Neuron (in vitro differentiated cells): ENCODE measurements around the gene MYO3A.

Experiments used
- H2AFZ ChIP-seq: one replicate; pipeline ENCODE4 v1.6.1; 2013; ENCODE audit warnings: low read depth, mild to moderate bottlenecking, inconsistent platforms, low read length, moderate library complexity
- H3K27me3 ChIP-seq: one replicate; pipeline ENCODE4 v1.6.1; 2013; ENCODE audit warnings: low read length; ENCODE audit not compliant: insufficient read depth
- H3K36me3 ChIP-seq: one replicate; pipeline ENCODE4 v1.6.1; 2013; ENCODE audit warnings: low read length; ENCODE audit not compliant: insufficient read depth
- H3K4me1 ChIP-seq: one replicate; pipeline ENCODE4 v1.6.1; 2013; ENCODE audit warnings: low read length; ENCODE audit not compliant: insufficient read depth
- H3K4me3 ChIP-seq: 2 replicates; pipeline ENCODE4 v1.5.1; 2013; ENCODE audit warnings: mild to moderate bottlenecking, low read length, moderate library complexity
- H3K9me3 ChIP-seq: one replicate; pipeline ENCODE4 v1.6.1; 2013; ENCODE audit warnings: low read length

The MYO3A gene, protein sequence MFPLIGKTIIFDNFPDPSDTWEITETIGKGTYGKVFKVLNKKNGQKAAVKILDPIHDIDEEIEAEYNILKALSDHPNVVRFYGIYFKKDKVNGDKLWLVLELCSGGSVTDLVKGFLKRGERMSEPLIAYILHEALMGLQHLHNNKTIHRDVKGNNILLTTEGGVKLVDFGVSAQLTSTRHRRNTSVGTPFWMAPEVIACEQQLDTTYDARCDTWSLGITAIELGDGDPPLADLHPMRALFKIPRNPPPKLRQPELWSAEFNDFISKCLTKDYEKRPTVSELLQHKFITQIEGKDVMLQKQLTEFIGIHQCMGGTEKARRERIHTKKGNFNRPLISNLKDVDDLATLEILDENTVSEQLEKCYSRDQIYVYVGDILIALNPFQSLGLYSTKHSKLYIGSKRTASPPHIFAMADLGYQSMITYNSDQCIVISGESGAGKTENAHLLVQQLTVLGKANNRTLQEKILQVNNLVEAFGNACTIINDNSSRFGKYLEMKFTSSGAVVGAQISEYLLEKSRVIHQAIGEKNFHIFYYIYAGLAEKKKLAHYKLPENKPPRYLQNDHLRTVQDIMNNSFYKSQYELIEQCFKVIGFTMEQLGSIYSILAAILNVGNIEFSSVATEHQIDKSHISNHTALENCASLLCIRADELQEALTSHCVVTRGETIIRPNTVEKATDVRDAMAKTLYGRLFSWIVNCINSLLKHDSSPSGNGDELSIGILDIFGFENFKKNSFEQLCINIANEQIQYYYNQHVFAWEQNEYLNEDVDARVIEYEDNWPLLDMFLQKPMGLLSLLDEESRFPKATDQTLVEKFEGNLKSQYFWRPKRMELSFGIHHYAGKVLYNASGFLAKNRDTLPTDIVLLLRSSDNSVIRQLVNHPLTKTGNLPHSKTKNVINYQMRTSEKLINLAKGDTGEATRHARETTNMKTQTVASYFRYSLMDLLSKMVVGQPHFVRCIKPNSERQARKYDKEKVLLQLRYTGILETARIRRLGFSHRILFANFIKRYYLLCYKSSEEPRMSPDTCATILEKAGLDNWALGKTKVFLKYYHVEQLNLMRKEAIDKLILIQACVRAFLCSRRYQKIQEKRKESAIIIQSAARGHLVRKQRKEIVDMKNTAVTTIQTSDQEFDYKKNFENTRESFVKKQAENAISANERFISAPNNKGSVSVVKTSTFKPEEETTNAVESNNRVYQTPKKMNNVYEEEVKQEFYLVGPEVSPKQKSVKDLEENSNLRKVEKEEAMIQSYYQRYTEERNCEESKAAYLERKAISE (N-terminal part only)

DNA sequence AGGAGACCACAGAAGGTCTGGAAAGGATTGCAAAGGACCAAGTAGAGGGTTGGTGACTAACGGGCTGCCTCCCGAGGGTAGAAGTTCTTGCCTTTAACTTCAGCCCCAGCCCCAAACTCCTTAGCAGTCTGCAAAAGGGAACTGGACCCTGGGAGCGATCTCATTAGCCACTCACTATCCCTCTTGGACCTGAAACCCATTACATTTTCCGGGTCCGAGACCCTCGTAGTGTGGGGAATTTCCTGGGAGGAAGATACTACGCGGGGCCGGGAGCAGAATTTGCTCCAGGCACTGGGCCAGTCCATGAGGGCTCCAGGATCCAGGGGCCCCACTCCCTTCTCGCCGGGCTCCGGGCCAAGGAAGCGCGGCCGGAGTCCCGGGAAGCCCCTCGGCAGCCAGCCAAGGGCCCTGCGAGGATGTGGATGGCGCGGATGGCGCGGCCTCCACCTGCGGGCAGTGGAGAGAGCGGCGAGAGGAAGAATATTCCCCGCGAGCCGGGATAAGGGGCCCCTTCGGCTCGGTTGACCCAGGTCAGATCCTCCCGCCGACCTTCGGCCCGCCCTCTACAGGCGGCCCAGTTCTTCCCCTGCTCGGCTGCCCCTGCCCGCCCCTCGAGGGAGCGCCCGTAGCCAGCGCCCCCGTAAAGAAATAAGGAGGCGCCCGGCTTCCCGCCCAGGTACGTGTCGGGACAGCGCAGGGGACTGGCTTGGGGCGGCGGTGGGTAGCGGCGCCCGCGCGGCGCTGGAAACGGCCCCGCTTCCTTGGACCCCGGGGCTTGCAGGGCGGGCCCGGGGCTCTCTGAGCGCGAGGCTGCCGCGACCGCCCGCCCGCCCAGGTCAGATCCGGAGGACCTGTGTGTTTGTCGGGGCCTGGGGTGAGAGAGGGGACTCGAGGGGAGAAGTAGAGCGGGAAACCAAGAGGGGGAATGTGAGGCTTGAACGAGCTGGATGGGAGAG is at the start of gene MYO3A:
Gene MYO3A, plus strand, starts transcription at position 577 of the 956 bp plus-strand sequence. CDS start 17,882 bp downstream, outside the sequence.
- H3K4me3 ChIP-seq = peak within 1 kb of the TSS; percentile 60

DNA sequence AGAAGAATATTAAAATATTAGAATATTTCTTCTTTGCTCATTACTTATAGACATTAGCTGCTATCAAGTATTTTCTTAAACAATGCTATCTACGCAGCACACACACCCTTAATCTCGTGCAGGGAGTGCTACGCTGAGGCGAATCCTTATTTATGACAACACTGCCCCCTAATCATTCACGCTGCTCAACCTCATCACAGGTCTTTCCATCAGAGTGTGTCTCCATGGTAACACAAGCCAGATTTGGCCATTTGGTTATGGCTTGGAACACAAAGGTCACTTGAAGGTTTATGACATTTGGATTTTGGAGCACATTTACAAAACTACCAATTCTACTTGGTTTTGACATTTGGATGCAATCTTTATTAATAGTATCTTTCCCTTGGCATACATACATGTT is 45.4 kb upstream of the MYO3A start:
- Histone ChIP-seq H2AFZ (no peak overlapping the region), H3K4me3 (no peak overlapping the region), H3K27me3 (no peaks in the 10 kb centered on the region), H3K9me3 (no peaks in the 10 kb centered on the region), H3K36me3 (no peaks in the 10 kb centered on the region), H3K4me1 (peaks cover 6% of the 10 kb centered on the region)

More for the DNA sequence above, at the start of gene MYO3A:
- peaks cover 12% of the 10 kb centered on the region for H3K27me3 ChIP-seq
- H3K36me3 ChIP-seq = no peaks in the 10 kb centered on the region
- H2AFZ ChIP-seq = peak within 1 kb of the TSS; percentile 85
- no peaks in the 10 kb centered on the region for H3K4me1 ChIP-seq
- no peaks in the 10 kb centered on the region for H3K9me3 ChIP-seq

DNA sequence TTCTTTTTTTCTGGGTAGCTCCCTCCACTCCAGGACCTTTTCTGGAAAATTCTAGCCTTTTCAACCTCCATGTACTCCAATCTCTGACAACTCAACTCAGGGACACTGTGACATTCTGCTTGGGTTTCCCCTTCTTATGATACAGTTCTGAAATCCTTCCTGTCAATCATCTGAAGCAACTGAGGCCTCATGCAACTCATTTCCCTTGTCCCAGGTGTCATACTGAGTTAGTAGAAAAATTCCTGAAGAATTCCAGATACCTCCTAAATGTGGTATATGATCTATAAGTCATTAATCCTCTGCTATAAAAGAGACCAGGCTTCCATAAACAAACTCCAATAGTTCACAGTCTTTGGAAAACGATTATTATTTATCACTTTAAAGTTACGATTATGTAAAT is 43.0 kb upstream of the MYO3A start:
- H3K9me3 ChIP-seq = no peaks in the 10 kb centered on the region
- H3K4me3 ChIP-seq = no peak overlapping the region
- H3K36me3 ChIP-seq = no peaks in the 10 kb centered on the region
- H3K27me3 ChIP-seq = no peaks in the 10 kb centered on the region
- no peak overlapping the region for H2AFZ ChIP-seq
- peaks cover 10% of the 10 kb centered on the region for H3K4me1 ChIP-seq

DNA sequence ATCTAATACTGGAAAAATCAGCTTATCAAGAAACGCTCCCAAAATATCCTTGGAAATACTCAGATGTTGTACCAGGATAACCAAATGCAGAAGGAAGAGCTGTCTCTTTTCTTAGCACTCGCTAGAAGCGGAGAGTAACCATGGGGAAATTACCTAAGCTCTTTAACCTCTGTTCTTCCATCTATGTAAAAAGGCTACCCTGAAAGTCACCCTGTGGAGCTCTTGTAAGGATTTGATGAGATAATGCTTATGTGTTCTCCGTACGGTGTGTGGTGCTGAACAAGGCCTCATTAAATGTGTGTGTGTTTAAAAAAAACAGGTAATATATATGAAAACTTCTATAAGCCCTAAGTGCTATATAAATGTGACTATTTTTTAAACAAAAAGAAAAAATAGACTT is 38.2 kb upstream of the MYO3A start:
- Histone ChIP-seq H2AFZ (no peak overlapping the region), H3K36me3 (no peaks in the 10 kb centered on the region), H3K9me3 (no peaks in the 10 kb centered on the region), H3K27me3 (no peaks in the 10 kb centered on the region), H3K4me3 (no peak overlapping the region), H3K4me1 (peaks cover 11% of the 10 kb centered on the region)

DNA sequence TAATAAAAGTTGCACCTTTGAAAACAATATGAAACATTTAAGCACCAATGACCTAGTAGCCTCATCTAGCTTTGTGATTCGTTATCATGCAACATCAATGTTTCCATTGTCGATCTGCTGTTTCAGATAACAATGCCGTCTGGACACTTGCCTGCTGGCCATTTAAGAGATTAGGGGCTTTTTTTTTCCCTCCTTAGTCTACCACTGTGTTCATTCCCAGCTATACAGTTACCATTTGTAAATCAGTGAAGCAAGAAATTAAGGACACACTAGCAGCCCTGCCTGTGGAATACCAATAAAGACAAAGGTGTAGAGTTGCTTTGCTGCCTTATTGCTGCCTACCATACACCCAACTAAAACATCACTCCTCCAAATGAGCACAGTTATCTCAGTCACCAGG is 37.6 kb upstream of the MYO3A start:
- H3K4me1 ChIP-seq = peaks cover 11% of the 10 kb centered on the region
- H3K4me3 ChIP-seq = no peak overlapping the region

DNA sequence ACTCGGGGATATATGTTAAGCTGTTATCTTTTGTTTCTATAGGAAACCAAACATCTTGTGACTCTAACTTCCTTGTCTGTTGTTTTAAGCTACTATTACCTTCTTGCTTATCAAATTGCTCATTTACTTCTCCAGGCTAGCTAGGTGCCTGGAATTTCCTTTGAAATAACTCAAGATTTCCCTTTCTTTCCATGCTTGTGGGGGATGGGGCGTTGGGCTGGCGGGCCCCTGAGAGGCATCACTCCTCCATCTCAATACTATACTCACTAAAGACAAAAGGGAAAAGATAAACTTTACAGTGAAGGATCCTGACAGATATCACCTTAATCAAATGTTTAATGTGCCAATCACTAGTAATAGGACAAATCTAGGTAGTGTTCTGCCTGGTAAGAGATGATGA is 34.7 kb upstream of the MYO3A start:
- Histone ChIP-seq H3K4me3 (no peak overlapping the region), H3K36me3 (no peaks in the 10 kb centered on the region), H3K4me1 (peaks cover 11% of the 10 kb centered on the region)

More for the DNA sequence above, 37.6 kb upstream of the MYO3A start:
- Histone ChIP-seq H3K27me3 (no peaks in the 10 kb centered on the region), H3K36me3 (no peaks in the 10 kb centered on the region), H2AFZ (no peak overlapping the region), H3K9me3 (no peaks in the 10 kb centered on the region)

DNA sequence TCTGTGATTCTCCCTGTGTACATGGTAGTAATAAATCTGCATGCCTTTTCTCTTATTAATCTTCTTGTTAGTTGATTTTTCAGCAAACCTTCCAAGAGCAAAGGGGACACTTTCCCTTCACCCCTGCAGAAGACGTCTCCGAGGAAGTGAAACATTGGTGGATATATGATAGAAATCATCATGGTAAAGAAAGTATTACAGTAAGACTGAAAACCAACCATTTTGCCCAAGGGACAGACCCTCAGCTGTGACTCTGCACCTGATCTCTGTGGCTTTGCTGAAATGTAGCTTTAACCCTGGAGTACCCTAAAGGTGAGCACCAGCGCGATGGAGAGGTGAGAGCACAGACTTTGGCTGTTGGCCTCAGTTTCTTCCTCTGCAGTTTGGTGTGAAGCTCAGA is 32.8 kb upstream of the MYO3A start:
- Histone ChIP-seq H3K27me3 (no peaks in the 10 kb centered on the region), H3K4me1 (peaks cover 6% of the 10 kb centered on the region)

More for the DNA sequence above, 34.7 kb upstream of the MYO3A start:
- Histone ChIP-seq H3K27me3 (no peaks in the 10 kb centered on the region), H3K9me3 (no peaks in the 10 kb centered on the region), H2AFZ (no peak overlapping the region)

DNA sequence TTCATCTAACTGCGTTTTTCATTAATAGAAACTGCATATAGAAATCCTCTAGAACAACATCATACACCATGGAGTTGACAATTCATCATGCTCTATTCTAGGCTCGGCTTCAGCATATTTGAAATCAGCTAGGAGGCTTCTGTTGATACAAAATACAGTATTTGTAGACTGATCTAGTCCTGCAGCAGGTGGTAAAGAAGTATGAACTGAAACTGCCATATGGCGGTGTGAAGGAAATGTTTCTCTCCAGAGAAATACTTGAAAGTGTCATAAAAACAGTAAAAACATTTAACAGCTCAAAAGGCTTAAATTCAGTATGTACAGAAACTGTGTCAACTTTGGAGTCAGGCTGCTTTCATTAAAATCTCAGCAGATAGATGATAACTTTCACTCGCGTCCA is 32.0 kb upstream of the MYO3A start:
- Histone ChIP-seq H2AFZ (no peak overlapping the region), H3K4me1 (peaks cover under 1% of the 10 kb centered on the region), H3K9me3 (no peaks in the 10 kb centered on the region), H3K27me3 (no peaks in the 10 kb centered on the region), H3K36me3 (no peaks in the 10 kb centered on the region), H3K4me3 (no peak overlapping the region)

More for the DNA sequence above, 32.8 kb upstream of the MYO3A start:
- H3K4me3 ChIP-seq = no peak overlapping the region
- no peak overlapping the region for H2AFZ ChIP-seq
- H3K9me3 ChIP-seq = no peaks in the 10 kb centered on the region
- no peaks in the 10 kb centered on the region for H3K36me3 ChIP-seq

DNA sequence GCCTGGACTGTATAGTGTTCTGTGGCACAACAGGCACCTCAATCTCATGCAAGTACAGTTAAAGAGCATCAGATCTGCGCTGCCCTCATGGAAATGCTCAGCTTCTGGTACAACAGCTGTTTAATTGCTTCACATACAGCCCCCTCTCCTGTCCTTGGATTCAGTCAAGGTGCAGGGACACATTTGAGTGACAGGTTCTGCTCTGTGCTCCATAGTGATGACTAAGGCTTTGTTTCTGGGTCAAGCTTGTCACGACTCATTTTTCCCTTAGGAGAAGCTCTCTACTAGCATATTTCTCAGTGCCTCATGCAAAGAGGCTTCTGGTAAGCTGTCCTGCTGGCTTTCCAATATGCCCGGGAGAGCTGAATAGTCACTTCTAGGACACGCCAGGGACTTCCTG is 26.8 kb upstream of the MYO3A start:
- Histone ChIP-seq H2AFZ (no peak overlapping the region), H3K27me3 (no peaks in the 10 kb centered on the region), H3K4me3 (no peak overlapping the region), H3K4me1 (peaks cover 4% of the 10 kb centered on the region), H3K9me3 (peaks cover 6% of the 10 kb centered on the region), H3K36me3 (no peaks in the 10 kb centered on the region)

DNA sequence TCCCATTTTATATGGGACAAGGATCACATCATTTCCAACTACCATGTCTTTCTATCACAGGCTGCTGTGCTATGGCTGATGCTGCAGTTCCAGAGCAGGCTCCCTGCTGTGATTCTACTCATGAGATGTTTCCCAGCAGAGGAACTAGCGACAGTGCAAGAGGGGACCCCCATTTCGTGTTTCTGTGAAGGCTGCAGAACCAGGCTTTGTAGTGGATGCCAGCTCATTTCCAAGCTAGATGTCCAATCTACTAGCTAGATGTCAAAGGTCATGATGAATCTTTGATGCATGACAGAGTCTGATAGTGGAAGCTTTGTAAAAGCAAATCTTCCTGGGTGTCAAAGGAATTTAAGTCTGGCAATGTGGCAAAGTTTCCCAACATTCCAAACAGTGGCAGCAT is 21.2 kb upstream of the MYO3A start:
- Histone ChIP-seq H2AFZ (no peak overlapping the region), H3K4me1 (peaks cover 2% of the 10 kb centered on the region), H3K36me3 (no peaks in the 10 kb centered on the region), H3K9me3 (peaks cover 6% of the 10 kb centered on the region), H3K27me3 (no peaks in the 10 kb centered on the region), H3K4me3 (no peak overlapping the region)

DNA sequence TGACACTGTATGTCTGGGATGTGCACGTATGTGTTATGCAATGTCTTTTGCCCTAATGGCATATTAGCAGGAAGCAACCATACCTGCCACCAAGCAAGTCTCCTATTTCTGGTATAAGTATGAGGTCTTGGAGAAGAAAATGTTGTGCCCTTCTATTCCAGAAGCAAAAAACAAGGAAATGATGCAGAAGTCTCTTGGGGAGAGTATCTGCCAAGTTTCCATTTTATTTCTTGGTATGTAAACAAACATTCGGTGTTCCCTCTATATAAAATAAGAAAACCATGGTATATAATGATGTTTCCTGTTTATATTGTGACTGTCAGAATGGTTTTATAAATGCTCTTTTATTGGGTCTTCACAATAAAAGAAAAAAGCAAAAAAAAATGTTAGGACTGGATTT is 19.3 kb upstream of the MYO3A start:
- Histone ChIP-seq H3K4me3 (no peak overlapping the region), H3K9me3 (peaks cover 6% of the 10 kb centered on the region), H3K27me3 (no peaks in the 10 kb centered on the region), H2AFZ (no peak overlapping the region), H3K4me1 (peaks cover 2% of the 10 kb centered on the region), H3K36me3 (no peaks in the 10 kb centered on the region)

DNA sequence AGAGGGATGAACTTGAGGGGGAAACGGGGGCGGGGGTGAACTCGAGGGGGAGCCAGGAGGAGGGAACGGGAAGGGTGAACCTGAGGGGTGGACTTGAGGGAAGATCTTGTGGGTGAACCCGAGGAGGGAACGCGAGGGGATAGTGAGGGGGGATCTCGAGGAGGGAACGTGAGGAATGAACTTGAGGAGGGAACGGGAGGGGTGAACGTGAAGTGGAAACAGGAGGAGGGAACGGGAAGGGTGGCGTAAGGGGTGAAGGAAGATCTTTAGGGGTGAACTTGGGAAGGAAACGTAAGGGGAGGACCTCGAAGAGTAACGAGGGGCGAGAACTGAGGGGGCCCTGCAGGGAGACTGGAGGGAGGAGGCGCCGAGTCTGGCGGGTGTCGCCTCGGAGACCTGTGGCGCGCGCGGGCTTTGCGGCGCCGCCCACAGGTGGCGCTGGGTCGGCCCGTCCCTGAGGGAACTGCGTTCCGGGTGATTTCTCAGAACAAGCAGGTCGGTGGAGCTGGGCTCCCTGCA is 651 bp downstream of the MYO3A start:
- Histone ChIP-seq H3K9me3 (no peaks in the 10 kb centered on the region), H2AFZ (peak overlapping the region; percentile 85), H3K36me3 (no peaks in the 10 kb centered on the region), H3K27me3 (peaks cover 12% of the 10 kb centered on the region), H3K4me1 (no peaks in the 10 kb centered on the region), H3K4me3 (peak overlapping the region; percentile 60)
